Upper lobe of right lung (tissue), 1 donor: Measurements from ENCODE around the gene ZMYND15. TPM values are rescaled to one million over a fixed set of nuclear protein-coding genes. Genes with fewer than 3 reads are reported as not detected.

Experiments
- ATAC-seq: fragments of 200-7000 bp; cut with Tn5 transposase; one replicate; pipeline ENCODE4 v1.9.1; 2020; ENCODE audit warnings: mild to moderate bottlenecking, moderate library complexity
- DNase-seq: peaks from one replicate; pipeline ENCODE4 v3.0.0-alpha.2; 2020
- H3K27ac ChIP-seq: fragments of 200-600 bp; one replicate; pipeline ENCODE4 v1.8.0; 2022
- H3K27me3 ChIP-seq: fragments of 200-600 bp; one replicate; pipeline ENCODE4 v1.8.0; 2022; ENCODE audit warnings: mild to moderate bottlenecking
- H3K36me3 ChIP-seq: fragments of 200-600 bp; one replicate; pipeline ENCODE4 v1.8.0; 2022
- H3K4me1 ChIP-seq: fragments of 200-600 bp; one replicate; pipeline ENCODE4 v1.8.0; 2022
- H3K4me3 ChIP-seq: fragments of 200-600 bp; one replicate; pipeline ENCODE4 v1.8.0; 2022; ENCODE audit warnings: mild to moderate bottlenecking
- H3K9me3 ChIP-seq: fragments of 200-600 bp; one replicate; pipeline ENCODE4 v1.8.0; 2022
- intact Hi-C: fragments of 100-400 bp; cut with DNase I; formaldehyde crosslinking; loops from one replicate; pipeline ENCODE4 v1.11.0; 2022
- total RNA-seq: library from RNA; stranded (reverse); fragmentation: NEBNext Ultra II Directional; extraction: Animal tissue kit (Norgen Biotek cat#: 25700); gene quantifications from one replicate; pipeline ENCODE4 v1.2.1, GENCODE V29; 2021
- TF ChIP-seq, protein P1 (sequence below): fragments of 200-600 bp; IDR thresholded peaks from one replicate; pipeline ENCODE4 v1.8.0; 2022; ENCODE audit warnings: antibody characterized with exemption
- donor health status: DM: no; HTN: yes; CAD: no; lungs with severe emphysema.

Gene ZMYND15
- total RNA-seq, 1 donor from 2014 or later: 9.6 TPM

DNA sequence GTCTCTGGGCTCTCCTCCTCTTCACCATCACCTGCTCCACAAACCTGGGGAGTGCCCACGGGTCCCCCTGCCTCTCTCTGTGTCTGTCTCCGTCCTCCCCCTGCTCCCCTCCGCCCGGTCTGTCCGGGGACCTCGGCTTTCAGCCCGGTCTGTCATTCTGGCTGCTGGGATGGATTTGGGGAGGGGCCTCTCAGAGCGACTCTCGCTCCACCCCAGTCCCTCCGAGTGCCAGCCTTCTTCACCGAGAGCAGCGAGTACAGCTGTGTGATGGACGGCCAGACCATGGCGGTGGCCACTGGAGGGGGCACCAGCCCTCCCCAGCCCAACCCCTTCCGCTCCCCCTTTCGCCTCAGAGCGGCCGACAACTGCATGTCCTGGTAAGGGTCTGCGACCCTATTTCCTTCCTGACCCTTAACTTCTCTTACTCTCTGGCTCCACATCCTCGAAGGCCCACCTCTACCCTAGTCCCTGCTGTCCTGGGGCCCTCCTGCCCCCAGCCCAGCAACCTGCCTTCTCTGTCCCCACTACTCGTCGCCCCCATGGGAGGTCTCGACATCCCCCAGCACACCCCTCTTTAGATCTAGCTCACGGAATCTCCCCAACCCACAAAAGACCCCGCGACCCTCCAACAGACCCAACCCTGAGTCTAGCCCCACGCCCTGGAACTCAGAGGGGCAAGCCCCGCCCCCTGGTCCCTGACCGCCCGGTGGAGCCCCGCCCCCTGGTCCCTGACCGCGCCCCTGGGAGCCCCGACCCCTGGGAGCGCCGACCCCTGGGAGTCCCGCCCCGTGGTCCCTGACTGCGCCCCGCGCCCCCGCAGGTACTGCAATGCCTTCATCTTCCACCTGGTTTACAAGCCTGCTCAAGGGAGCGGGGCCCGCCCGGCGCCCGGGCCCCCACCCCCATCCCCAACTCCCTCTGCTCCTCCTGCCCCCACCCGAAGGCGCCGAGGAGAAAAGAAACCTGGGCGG, 5.7 kb downstream of the ZMYND15 start:
- H3K9me3 ChIP-seq: no peaks in the 10 kb centered on the region
- TF ChIP-seq, protein P1, sequence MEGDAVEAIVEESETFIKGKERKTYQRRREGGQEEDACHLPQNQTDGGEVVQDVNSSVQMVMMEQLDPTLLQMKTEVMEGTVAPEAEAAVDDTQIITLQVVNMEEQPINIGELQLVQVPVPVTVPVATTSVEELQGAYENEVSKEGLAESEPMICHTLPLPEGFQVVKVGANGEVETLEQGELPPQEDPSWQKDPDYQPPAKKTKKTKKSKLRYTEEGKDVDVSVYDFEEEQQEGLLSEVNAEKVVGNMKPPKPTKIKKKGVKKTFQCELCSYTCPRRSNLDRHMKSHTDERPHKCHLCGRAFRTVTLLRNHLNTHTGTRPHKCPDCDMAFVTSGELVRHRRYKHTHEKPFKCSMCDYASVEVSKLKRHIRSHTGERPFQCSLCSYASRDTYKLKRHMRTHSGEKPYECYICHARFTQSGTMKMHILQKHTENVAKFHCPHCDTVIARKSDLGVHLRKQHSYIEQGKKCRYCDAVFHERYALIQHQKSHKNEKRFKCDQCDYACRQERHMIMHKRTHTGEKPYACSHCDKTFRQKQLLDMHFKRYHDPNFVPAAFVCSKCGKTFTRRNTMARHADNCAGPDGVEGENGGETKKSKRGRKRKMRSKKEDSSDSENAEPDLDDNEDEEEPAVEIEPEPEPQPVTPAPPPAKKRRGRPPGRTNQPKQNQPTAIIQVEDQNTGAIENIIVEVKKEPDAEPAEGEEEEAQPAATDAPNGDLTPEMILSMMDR: no peak
- ATAC-seq (no peak), DNase-seq (no peak)
- H3K27me3 ChIP-seq: peaks cover 4% of the 10 kb centered on the region
- H3K4me1 ChIP-seq: no peaks in the 10 kb centered on the region
- intact Hi-C loops: no loop called here
- no peak overlapping the region for H3K27ac ChIP-seq
- H3K4me3 ChIP-seq: no peak overlapping the region
- no peaks in the 10 kb centered on the region for H3K36me3 ChIP-seq

GRCh38 chr17:4747847-4748246, 8.2 kb downstream of the ZMYND15 start:
- H3K27me3 ChIP-seq: peaks cover 7% of the 10 kb centered on the region
- intact Hi-C loops: no loop called here
- H3K9me3 ChIP-seq: no peaks in the 10 kb centered on the region
- no peaks in the 10 kb centered on the region for H3K36me3 ChIP-seq
- no peak overlapping the region for H3K27ac ChIP-seq
- TF ChIP-seq, protein P1: no peak
- DNase-seq (no peak), ATAC-seq (peak; percentile 77)
- H3K4me1 ChIP-seq: no peaks in the 10 kb centered on the region
- peak overlapping the region; percentile 8 for H3K4me3 ChIP-seq

DNA sequence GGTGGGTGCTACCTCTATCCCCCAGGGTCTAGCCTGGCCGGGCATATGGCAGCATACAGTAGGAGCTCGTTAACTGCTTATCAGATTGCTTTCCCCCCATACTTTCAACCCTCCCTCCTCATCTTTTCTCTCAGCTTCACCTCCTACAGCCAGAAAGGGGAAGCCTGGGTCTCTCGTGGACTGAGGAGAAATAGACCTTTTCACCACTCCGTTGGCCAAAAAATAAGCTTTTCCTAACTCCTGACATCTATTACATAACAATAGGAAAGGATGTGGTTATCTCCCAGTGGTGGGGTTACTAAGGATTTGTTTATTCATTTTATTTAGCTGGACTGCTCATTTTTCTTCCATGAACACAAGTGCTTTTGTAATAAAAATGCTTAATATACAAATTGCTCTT, 9.1 kb downstream of the ZMYND15 start:
- peak; percentile 39 for ATAC-seq
- no peaks in the 10 kb centered on the region for H3K9me3 ChIP-seq

GRCh38 chr17:4750606-4751005, 11.0 kb downstream of the ZMYND15 start:
- TF ChIP-seq, protein P1: no peak
- Histone ChIP-seq H3K36me3 (no peaks in the 10 kb centered on the region), H3K27me3 (peaks cover 14% of the 10 kb centered on the region), H3K9me3 (no peaks in the 10 kb centered on the region), H3K4me1 (no peaks in the 10 kb centered on the region), H3K27ac (no peak overlapping the region), H3K4me3 (no peak overlapping the region)
- intact Hi-C loops: no loop called here
- ATAC-seq (peak; percentile 68), DNase-seq (no peak)

More for the DNA sequence above, 9.1 kb downstream of the ZMYND15 start:
- intact Hi-C loops: no loop called here
- Histone ChIP-seq H3K27ac (no peak overlapping the region), H3K27me3 (peaks cover 11% of the 10 kb centered on the region), H3K36me3 (no peaks in the 10 kb centered on the region), H3K4me1 (no peaks in the 10 kb centered on the region), H3K4me3 (no peak overlapping the region)
- no peak for DNase-seq
- TF ChIP-seq, protein P1: no peak

- TF ChIP-seq, protein P1: no peak
- Histone ChIP-seq H3K4me3 (no peak overlapping the region), H3K27ac (no peak overlapping the region), H3K27me3 (peaks cover 14% of the 10 kb centered on the region), H3K4me1 (no peaks in the 10 kb centered on the region), H3K9me3 (no peaks in the 10 kb centered on the region), H3K36me3 (no peaks in the 10 kb centered on the region)
- intact Hi-C loops: no loop called here
- no peak for ATAC-seq
- DNase-seq: no peak
Measured at GRCh38 chr17:4751932-4752331, 12.3 kb downstream of the ZMYND15 start.
